PFSK-1 (cell line): Measurements from ENCODE around the gene PTPRM.

Experiments
- POLR2AphosphoS5 ChIP-seq: IDR thresholded peaks from 2 replicates; pipeline ENCODE4 v1.6.1; 2012; ENCODE audit warnings: low read depth, mild to moderate bottlenecking, control low read depth, low read length, moderate library complexity
- SIN3A ChIP-seq: IDR thresholded peaks from 2 replicates; pipeline ENCODE4 v1.6.1; 2012; ENCODE audit warnings: mild to moderate bottlenecking, low read length, moderate library complexity, borderline replicate concordance; ENCODE audit not compliant: insufficient read depth
- TF ChIP-seq, protein P1 (sequence below), 2 experiments: IDR thresholded peaks; 2 replicates each; pipeline versions ENCODE4 v1.6.1 to v1.8.0; 2011 to 2012; ENCODE audit warnings: low read depth in 2 of 2, low read length in 2 of 2, control low read depth in 1 of 2, inconsistent platforms in 1 of 2, mild to moderate bottlenecking in 1 of 2, moderate library complexity in 1 of 2; ENCODE audit not compliant: insufficient read depth in 1 of 2

DNA sequence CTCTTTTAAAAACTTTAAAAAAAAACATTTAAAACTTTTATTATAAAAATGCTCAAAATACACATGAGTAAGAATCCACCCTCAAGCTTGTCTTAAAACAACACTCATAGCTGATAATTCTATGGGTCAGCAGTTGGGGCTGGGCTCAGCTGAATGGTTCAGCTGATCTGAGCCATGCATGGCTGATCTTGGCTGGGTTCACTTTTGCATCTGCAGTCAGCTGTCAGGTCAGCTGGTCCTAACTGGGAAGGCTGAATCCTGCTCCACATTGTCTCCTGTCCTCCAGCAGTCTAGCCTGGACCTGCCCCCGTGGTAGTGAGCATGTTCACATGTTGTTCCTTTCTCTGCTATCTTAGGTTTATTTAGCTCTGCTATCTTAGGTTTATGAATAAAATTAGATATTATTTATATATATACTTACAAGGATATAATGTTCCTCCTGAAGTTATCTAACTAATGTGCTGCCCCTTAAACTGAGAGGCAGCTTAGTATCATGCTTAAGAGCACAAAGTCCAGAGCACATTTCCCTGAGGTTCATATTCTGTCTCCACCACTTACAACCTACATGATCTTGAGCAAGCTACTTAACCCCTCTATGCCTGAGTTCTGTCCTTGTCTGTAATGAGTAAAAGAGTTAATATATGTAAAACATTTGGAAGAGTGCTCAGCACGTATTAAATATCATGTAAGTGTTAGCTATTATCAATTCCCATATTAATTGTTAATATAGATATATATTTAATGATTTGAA, 309.4 kb downstream of the PTPRM start:
- TF ChIP-seq, protein P1, sequence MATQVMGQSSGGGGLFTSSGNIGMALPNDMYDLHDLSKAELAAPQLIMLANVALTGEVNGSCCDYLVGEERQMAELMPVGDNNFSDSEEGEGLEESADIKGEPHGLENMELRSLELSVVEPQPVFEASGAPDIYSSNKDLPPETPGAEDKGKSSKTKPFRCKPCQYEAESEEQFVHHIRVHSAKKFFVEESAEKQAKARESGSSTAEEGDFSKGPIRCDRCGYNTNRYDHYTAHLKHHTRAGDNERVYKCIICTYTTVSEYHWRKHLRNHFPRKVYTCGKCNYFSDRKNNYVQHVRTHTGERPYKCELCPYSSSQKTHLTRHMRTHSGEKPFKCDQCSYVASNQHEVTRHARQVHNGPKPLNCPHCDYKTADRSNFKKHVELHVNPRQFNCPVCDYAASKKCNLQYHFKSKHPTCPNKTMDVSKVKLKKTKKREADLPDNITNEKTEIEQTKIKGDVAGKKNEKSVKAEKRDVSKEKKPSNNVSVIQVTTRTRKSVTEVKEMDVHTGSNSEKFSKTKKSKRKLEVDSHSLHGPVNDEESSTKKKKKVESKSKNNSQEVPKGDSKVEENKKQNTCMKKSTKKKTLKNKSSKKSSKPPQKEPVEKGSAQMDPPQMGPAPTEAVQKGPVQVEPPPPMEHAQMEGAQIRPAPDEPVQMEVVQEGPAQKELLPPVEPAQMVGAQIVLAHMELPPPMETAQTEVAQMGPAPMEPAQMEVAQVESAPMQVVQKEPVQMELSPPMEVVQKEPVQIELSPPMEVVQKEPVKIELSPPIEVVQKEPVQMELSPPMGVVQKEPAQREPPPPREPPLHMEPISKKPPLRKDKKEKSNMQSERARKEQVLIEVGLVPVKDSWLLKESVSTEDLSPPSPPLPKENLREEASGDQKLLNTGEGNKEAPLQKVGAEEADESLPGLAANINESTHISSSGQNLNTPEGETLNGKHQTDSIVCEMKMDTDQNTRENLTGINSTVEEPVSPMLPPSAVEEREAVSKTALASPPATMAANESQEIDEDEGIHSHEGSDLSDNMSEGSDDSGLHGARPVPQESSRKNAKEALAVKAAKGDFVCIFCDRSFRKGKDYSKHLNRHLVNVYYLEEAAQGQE (IDR thresholded peaks at IDR 0.05; ENCODE audit: insufficient read depth in 1 of 2, low read depth in 2 of 2, low read length in 2 of 2), result no peak
- TF ChIP-seq SIN3A (no peak), POLR2AphosphoS5 (no peak)
